H9 (cell line): ENCODE measurements around the gene MOCS1. TPM values are rescaled to one million over a fixed set of nuclear protein-coding genes. Genes with fewer than 3 reads are reported as not detected.

Experiments
- DNase-seq: peaks from one replicate; pipeline ENCODE4 v3.0.0-alpha.2; 2017
- H2AFZ ChIP-seq: one replicate; pipeline ENCODE4 v1.6.1; 2013; ENCODE audit warnings: mild to moderate bottlenecking, low read length, control low read depth, moderate library complexity
- H2AK5ac ChIP-seq: 2 replicates; pipeline ENCODE4 v1.6.1; 2013; ENCODE audit warnings: low read length, control low read depth, mixed read lengths; ENCODE audit not compliant: insufficient read length
- H2BK120ac ChIP-seq: one replicate; pipeline ENCODE4 v1.6.1; 2013; ENCODE audit warnings: low read depth, mild to moderate bottlenecking, low read length, control low read depth, inconsistent platforms; ENCODE audit not compliant: poor library complexity, severe bottlenecking
- H2BK12ac ChIP-seq: 2 replicates; pipeline ENCODE4 v1.6.1; 2013; ENCODE audit warnings: low read length, control low read depth, mixed read lengths, low read depth; ENCODE audit not compliant: insufficient read length
- H2BK15ac ChIP-seq: 2 replicates; pipeline ENCODE4 v1.6.1; 2013; ENCODE audit warnings: low read depth, low read length, control low read depth
- H2BK20ac ChIP-seq: one replicate; pipeline ENCODE4 v1.6.1; 2013; ENCODE audit warnings: low read depth, mild to moderate bottlenecking, low read length, control low read depth, inconsistent platforms; ENCODE audit not compliant: poor library complexity, severe bottlenecking
- H2BK5ac ChIP-seq: 2 replicates; pipeline ENCODE4 v1.6.1; 2013; ENCODE audit warnings: low read length, control low read depth, mixed read lengths; ENCODE audit not compliant: insufficient read length
- H3K14ac ChIP-seq: 2 replicates; pipeline ENCODE4 v1.6.1; 2013; ENCODE audit warnings: low read length, control low read depth; ENCODE audit not compliant: insufficient read depth
- H3K18ac ChIP-seq: 2 replicates; pipeline ENCODE4 v1.6.1; 2013; ENCODE audit warnings: low read depth, mild to moderate bottlenecking, mixed read lengths, low read length, control low read depth; ENCODE audit not compliant: insufficient read length
- H3K23ac ChIP-seq: 2 replicates; pipeline ENCODE4 v1.6.1; 2013; ENCODE audit warnings: low read length, control low read depth, mixed read lengths, low read depth; ENCODE audit not compliant: insufficient read length
- H3K23me2 ChIP-seq: 2 replicates; pipeline ENCODE4 v1.6.1; 2013; ENCODE audit warnings: low read depth, mild to moderate bottlenecking, mixed read lengths, low read length, control low read depth; ENCODE audit not compliant: insufficient read length, poor library complexity, severe bottlenecking
- H3K27ac ChIP-seq: 2 replicates; pipeline ENCODE4 v1.5.1; 2013; ENCODE audit warnings: low read length, control low read depth, mixed read lengths, low read depth; ENCODE audit not compliant: insufficient read length
- H3K27me3 ChIP-seq: 2 replicates; pipeline ENCODE4 v1.6.1; 2013; ENCODE audit warnings: low read length, control low read depth, inconsistent platforms; ENCODE audit not compliant: insufficient read depth
- H3K4ac ChIP-seq: 2 replicates; pipeline ENCODE4 v1.6.1; 2013; ENCODE audit warnings: low read depth, mild to moderate bottlenecking, control low read depth, inconsistent platforms, low read length, moderate library complexity
- H3K4me1 ChIP-seq: 2 replicates; pipeline ENCODE4 v1.6.1; 2013; ENCODE audit warnings: low read length, control low read depth, inconsistent platforms; ENCODE audit not compliant: insufficient read depth
- H3K4me2 ChIP-seq: 2 replicates; pipeline ENCODE4 v1.6.1; 2013; ENCODE audit warnings: low read length, control low read depth, mixed read lengths; ENCODE audit not compliant: insufficient read length, insufficient read depth
- H3K56ac ChIP-seq: 2 replicates; pipeline ENCODE4 v1.6.1; 2013; ENCODE audit warnings: low read depth, mild to moderate bottlenecking, mixed read lengths, low read length, control low read depth; ENCODE audit not compliant: insufficient read length
- H3K79me1 ChIP-seq: 2 replicates; pipeline ENCODE4 v1.6.1; 2013; ENCODE audit warnings: low read depth, mild to moderate bottlenecking, moderate library complexity, low read length, control low read depth, inconsistent platforms; ENCODE audit not compliant: insufficient read depth, poor library complexity, severe bottlenecking
- H3K79me2 ChIP-seq: 2 replicates; pipeline ENCODE4 v1.6.1; 2013; ENCODE audit warnings: low read length, control low read depth, inconsistent platforms; ENCODE audit not compliant: insufficient read depth
- H3K9ac ChIP-seq: 2 replicates; pipeline ENCODE4 v1.6.1; 2013; ENCODE audit warnings: low read length, control low read depth, mixed read lengths; ENCODE audit not compliant: insufficient read length; ENCODE audit errors: extremely low read depth
- H3K9me3 ChIP-seq: one replicate; pipeline ENCODE4 v1.6.1; 2013; ENCODE audit warnings: low read depth, low read length, inconsistent platforms; ENCODE audit not compliant: control insufficient read depth
- H3T11ph ChIP-seq: one replicate; pipeline ENCODE4 v1.6.1; 2013; ENCODE audit warnings: mild to moderate bottlenecking, low read length, control low read depth, inconsistent platforms
- H4K20me1 ChIP-seq: one replicate; pipeline ENCODE4 v1.6.1; 2013; ENCODE audit not compliant: control insufficient read depth, insufficient read length, insufficient read depth
- H4K5ac ChIP-seq: 2 replicates; pipeline ENCODE4 v1.6.1; 2013; ENCODE audit warnings: low read depth, mild to moderate bottlenecking, mixed read lengths, low read length, control low read depth; ENCODE audit not compliant: insufficient read length
- H4K8ac ChIP-seq: replicated peaks from 2 replicates; pipeline ENCODE4 v1.6.1; 2013; ENCODE audit warnings: low read length, control low read depth, mixed read lengths, low read depth; ENCODE audit not compliant: insufficient read length
- H4K91ac ChIP-seq: 2 replicates; pipeline ENCODE4 v1.6.1; 2013; ENCODE audit warnings: low read depth, mild to moderate bottlenecking, moderate library complexity, mixed read lengths, low read length, control low read depth; ENCODE audit not compliant: insufficient read length
- H3K27ac Mint-ChIP-seq, 3 experiments: 2 replicates in 2 of 3; 3 replicates in 1 of 3; pipeline ENCODE4 v1.8.0; 2020 to 2021; ENCODE audit warnings: mixed read lengths in 3 of 3, mild to moderate bottlenecking in 1 of 3, moderate library complexity in 1 of 3
- H3K27me3 Mint-ChIP-seq: 2 replicates; pipeline ENCODE4 v1.8.0; 2021; ENCODE audit warnings: low read depth, mild to moderate bottlenecking, moderate library complexity, mixed read lengths
- H3K36me3 Mint-ChIP-seq, 3 experiments: 2 replicates in 2 of 3; 3 replicates in 1 of 3; pipeline ENCODE4 v1.8.0; 2020 to 2021; ENCODE audit warnings: low read depth in 3 of 3, mixed read lengths in 3 of 3; ENCODE audit not compliant: insufficient read depth in 1 of 3
- H3K4me1 Mint-ChIP-seq, 2 experiments: 2 replicates each; pipeline ENCODE4 v1.8.0; 2020; ENCODE audit warnings: mixed read lengths in 2 of 2
- H3K4me3 Mint-ChIP-seq, 2 experiments: 2 replicates in 1 of 2; 3 replicates in 1 of 2; pipeline ENCODE4 v1.8.0; 2020 to 2021; ENCODE audit warnings: mild to moderate bottlenecking in 2 of 2, mixed read lengths in 2 of 2, moderate library complexity in 1 of 2
- H3K9me3 Mint-ChIP-seq, 2 experiments: 2 replicates in 1 of 2; 3 replicates in 1 of 2; pipeline ENCODE4 v1.8.0; 2020; ENCODE audit warnings: mild to moderate bottlenecking in 2 of 2, mixed read lengths in 2 of 2, moderate library complexity in 1 of 2
- CTCF ChIP-seq: fragments of 200-600 bp; sonication (generic); conservative IDR thresholded peaks from 3 replicates; pipeline ENCODE4 v1.8.0; 2021; ENCODE audit warnings: antibody characterized with exemption, mild to moderate bottlenecking
- WGBS: extraction: QIAGEN DNeasy Blood & Tissue Kit; methylation state at CpG from one replicate; pipeline ENCODE4 v1.1.7; 2013; ENCODE audit warnings: missing lambda C conversion rate, low lambda C conversion rate, mixed read lengths; ENCODE audit not compliant: insufficient read length; ENCODE audit errors: extremely low coverage; 5-methylcytosine and 5-hydroxymethylcytosine counted together
- total RNA-seq: library from RNA; stranded (reverse); gene quantifications from 2 replicates; pipeline ENCODE4 v1.2.1, GENCODE V29; 2021

MOCS1 gene
- total RNA-seq, 1 experiment from 2014 or later = 15.2 TPM

GRCh38 chr6:39901116-39901655 lies 33.1 kb downstream of the MOCS1 start:
- H3K27ac Mint-ChIP-seq = peak overlapping the region in 2 of 3 experiments; percentile 49 to 51; a peak in 2 of 7 replicates

More at GRCh38 chr6:39901116-39901655, 33.1 kb downstream of the MOCS1 start:
- Histone ChIP-seq H3K23ac (no peak overlapping the region), H3K27ac (no peak overlapping the region), H3K4ac (no peak overlapping the region), H2BK20ac (no peak overlapping the region), H3K56ac (no peak overlapping the region), H3K18ac (no peak overlapping the region), H4K91ac (no peak overlapping the region), H3K79me2 (no peaks in the 10 kb centered on the region), H3K4me2 (no peak overlapping the region), H3K9ac (no peak overlapping the region), H3T11ph (no peak overlapping the region), H2BK5ac (no peak overlapping the region), H3K27me3 (no peaks in the 10 kb centered on the region), H4K20me1 (no peaks in the 10 kb centered on the region), H3K14ac (no peak overlapping the region; the same call in 1 of the 2 replicates), H2BK15ac (no peak overlapping the region), H4K8ac (no peak overlapping the region), H2AFZ (no peak overlapping the region), H3K9me3 (no peaks in the 10 kb centered on the region), H3K23me2 (no peaks in the 10 kb centered on the region), H2AK5ac (no peak overlapping the region), H2BK120ac (no peak overlapping the region), H3K79me1 (no peaks in the 10 kb centered on the region), H3K4me1 (peaks cover 10% of the 10 kb centered on the region; the same call in 1 of the 2 replicates), H4K5ac (no peak overlapping the region), H2BK12ac (no peak overlapping the region)
- WGBS = no CpG with 5 or more reads among the region's 10 CpGs
- DNase-seq = no peak
- Mint-ChIP-seq H3K4me3 (no peak overlapping the region), H3K9me3 (peaks cover 0 to 2% of the 10 kb centered on the region in 2 experiments; a peak in 1 of 5 replicates), H3K27me3 (peaks cover 7% of the 10 kb centered on the region), H3K36me3 (peaks cover 4 to 10% (median 9%) of the 10 kb centered on the region in 3 experiments; a peak in 6 of 7 replicates), H3K4me1 (peaks cover 15 to 16% of the 10 kb centered on the region in 2 experiments)
- no peak for TF ChIP-seq CTCF
